RKO (cell line): Measurements from ENCODE around the gene ZNF747.
"Not testable (repeated sequence)": the region's sequence is repeated elsewhere in the genome, so short reads cannot be mapped to it uniquely, and the experiment has no call there.

Experiments
- DNase-seq: peaks from one replicate; pipeline ENCODE4 v3.0.0-alpha.2; 2016; ENCODE audit warnings: low spot score

Gene ZNF747

GRCh38 chr16:30557957-30558788, 23.5 kb upstream of the ZNF747 start, which contains the start of gene ZNF764:
Gene ZNF764, minus strand, starts transcription at chr16:30558374. Its CDS starts 192 bp downstream, at chr16:30558182.
- peak; percentile 98 for DNase-seq

DNA sequence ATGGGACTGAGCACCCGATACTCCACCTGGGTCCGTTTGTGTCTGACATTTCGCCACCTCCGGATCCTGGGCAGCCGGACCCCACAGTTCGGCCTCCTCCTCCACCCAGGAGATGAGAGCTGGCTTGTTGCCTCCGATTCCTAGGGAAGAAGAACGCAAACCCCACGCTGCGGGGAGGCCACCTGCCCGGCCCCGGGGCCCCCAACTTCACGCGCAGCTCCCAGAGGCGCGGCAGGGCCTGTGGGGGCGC, 23.0 kb upstream of the ZNF747 start:
- no peak for DNase-seq

GRCh38 chr16:30556125-30556473, 21.4 kb upstream of the ZNF747 start:
- DNase-seq, result no peak

DNA sequence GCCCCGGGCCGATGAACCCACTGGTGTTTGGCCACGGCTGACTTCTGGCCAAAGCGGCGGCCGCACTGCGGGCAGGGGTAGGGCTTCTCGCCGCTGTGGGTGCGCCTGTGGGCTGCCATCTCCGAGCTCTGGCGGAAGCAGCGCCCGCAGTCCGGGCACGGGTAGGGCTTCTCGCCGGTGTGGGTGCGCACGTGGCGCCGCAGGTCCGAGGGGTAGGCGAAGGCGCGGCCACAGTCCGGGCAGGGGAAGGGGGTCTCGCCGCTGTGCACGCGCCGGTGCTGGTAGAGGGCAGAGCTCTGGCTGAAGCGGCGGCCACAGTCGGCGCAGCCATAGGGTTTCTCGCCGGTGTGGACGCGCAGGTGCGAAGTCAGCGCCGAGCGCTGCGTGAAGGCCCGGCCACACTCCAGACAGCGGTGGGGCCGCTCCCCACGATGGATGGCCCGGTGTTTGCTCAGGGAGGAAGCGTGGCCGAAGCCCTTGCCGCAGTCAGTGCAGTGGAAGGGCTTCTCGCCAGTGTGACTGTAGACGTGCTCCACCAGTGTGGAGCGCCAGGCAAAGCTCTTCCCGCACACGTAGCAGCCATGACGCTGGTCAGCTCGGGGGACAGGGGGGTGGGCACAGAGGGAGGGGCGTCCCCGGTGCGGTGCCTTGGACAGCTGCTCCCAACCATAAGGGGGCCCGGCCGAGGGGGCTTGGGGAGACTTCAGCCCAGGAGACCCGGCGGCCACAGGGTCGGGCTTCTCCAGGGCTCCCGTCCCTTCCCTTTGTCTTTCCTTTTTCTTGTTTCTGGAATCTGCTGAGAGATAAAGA, 20.9 kb upstream of the ZNF747 start:
- no peak for DNase-seq

GRCh38 chr16:30554557-30555314, 20.1 kb upstream of the ZNF747 start:
- DNase-seq, result no peak

DNA sequence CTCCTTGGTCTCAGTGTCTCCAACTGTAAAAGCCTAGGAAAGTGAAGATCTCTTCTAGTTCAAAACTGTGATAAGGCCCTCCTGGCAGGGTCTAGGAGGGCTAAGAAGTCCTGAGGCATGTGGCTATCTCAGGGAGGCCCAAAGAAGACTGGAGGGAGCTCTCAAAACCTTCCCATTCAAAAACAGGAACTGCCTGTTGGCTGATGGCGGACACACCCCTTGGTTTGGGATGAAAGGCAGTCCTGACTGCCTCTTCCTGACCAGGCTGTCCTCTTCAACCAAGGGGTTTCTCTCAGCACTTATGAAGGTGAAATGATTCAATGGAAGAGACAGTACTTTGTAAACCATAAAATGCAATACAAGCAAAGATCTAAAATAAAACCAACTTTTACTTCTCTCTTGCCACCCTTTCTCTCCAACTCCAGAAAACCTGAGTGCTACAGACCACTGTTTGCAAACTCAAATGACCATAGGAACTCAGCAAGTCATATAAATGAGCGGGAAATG, 18.8 kb upstream of the ZNF747 start:
- DNase-seq, result no peak

- DNase-seq, result no peak
These were observed 18.3 kb upstream of the ZNF747 start for GRCh38 chr16:30552956-30553355.

DNA sequence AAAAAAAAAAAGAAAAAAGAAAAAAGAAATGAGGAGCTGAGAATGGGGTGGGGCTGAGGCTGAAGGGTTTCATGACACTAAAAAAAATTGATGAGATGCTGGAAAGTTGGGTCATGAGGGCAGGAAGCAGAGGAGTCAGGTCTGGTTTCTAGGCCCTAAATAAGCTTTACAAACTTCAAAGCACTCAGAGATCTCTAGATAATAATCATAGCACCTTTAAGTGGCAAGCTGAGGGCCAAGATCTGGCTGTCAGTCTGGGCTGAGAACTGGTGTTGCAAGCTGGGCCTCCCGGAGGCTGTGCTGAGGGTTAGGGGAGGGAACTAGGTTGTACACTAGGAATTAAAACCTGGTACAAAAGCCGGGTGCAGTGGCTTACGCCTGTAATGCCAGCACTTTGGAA, 17.1 kb upstream of the ZNF747 start:
- no peak for DNase-seq

- no peak for DNase-seq
These were observed 14.0 kb upstream of the ZNF747 start for GRCh38 chr16:30548416-30549253.

DNA sequence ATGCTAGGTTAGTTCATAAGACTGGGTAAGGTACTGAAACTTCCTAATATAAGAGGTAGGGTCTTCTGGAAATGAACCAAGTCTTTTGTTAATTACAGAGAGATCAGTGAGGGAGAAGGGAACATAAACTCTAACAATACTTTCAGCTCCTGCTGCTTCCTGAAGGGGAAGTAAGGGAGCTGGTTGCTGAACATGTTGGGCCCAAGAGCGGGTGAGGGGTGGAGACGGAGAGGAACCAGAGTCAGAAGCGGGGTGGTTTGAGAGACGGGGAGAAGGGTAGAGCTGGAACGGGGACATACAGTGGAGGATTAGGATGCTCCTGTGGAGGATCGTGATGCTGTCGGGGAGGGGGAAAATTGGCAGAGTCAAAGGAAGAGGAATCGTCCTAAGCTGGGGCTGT, 11.5 kb upstream of the ZNF747 start:
- no peak for DNase-seq

DNA sequence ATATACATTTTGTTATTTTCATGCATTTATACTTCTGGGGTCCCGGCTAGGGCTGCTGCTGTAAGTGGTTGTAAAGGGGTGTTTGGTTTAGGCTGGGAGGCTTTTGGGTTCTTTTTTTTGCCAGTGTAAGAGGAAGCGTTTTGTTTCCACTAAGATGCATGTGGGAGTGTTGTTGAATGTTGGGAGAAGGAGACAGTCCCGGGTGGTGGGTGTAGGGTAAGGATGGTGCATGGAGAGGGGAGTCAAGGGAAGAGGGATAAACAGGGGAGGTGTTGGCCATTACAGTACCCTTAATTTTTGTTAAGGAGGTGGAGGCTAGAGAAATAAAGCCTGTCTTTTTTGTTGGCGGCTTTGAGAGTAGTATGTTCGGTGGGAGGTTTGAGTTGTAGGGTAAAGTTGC, 8.4 kb upstream of the ZNF747 start:
- no peak for DNase-seq

DNA sequence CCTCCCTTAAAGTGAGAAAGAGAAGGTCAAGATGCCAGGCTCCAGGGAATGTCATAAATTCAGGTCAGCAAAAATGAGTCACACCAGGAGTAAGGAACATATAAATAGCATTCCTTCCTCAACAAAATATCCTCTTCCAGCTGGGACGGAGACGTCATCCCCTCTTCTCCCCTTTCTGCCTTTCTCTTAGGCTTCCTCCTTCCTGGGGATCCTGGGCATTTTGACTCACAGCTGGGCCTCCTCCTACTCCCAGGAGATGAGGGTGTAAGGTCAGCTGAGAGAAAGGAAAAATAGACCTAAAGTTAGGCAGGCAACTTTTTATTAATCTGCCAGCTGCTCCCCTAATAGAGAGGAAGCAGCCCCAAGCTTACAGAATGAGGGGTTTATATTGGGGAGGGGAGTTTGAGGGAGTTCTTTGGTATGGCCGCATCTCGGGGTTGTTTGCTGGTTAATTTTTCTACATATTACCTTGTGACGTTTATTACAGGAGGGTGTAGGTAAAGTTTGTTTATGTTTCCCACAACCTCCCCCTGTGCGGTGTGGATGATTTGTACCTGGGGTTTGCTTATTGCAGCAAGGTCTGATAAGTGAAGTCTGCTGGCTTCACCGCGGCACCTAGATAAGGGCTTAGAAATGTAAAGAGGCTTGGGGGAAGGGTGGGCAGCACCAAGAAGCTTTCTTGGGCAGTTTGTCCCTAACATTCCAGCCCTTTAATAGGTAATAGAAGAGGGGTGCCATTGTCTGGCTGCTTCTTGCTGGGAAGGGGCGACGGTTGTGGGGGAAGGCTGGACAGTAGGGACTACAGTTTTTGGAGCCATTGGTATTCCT, 7.1 kb upstream of the ZNF747 start:
- peak; percentile 50 for DNase-seq

GRCh38 chr16:30540916-30541464, 6.3 kb upstream of the ZNF747 start:
- not testable (repeated sequence) for DNase-seq

DNA sequence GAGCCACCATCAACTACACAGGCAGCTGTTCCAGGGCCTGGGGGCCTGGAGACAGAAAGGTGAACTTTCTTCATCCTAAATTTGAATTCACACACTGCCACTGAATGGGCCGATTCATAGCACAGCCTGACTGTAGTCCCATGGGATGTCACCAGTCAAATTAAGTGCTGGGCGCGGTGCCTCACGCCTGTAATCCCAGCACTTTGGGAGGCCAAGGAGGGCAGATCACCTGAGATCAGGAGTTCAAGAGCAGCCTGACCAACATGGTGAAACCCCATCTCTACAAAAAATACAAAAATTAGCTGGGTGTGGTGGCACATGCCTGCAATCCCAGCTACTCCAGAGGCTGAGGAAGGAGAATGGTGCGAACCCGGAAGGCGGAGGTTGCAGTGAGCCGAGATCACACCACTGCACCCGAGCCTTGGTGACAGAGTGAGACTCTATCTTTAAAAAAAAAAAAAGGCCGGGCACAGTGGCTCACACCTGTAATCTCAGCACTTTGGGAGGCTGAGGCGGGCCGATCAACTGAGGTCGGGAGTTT, 5.4 kb upstream of the ZNF747 start:
- DNase-seq, result not testable (repeated sequence)

GRCh38 chr16:30539000-30539964, 4.6 kb upstream of the ZNF747 start:
- DNase-seq, result no peak

DNA sequence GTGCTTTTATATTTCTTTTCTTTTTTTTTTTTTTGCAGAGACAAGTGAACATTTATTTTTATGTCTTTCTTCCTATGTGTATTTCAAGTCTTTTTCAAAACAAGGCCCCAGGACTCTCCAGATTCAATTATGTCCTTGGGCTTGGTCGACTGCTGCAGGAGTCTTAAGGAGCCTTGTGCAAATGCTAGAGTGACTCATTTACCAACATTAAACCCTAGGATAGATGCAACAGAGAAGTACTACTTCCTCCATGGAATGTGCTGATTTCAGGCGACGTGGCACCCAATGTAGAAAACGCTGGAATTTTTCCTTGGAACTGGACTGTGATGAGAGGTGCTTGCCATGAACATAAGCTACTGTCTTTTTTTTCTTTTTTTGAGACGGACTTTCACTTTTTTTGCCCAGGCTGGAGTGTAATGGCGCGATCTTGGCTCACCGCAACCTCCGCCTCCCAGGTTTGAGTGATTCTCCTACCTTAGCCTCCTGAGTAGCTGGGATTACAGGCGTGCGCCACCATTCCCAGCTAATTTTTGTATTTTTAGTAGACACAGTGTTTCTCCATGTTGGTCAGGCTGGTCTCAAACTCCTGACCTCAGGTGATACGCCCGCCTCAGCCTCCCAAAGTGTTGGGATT, 1.9 kb upstream of the ZNF747 start:
- peak; percentile 48 for DNase-seq

- peak; percentile 88 for DNase-seq
These were observed 1.1 kb upstream of the ZNF747 start for GRCh38 chr16:30535777-30536190.

DNA sequence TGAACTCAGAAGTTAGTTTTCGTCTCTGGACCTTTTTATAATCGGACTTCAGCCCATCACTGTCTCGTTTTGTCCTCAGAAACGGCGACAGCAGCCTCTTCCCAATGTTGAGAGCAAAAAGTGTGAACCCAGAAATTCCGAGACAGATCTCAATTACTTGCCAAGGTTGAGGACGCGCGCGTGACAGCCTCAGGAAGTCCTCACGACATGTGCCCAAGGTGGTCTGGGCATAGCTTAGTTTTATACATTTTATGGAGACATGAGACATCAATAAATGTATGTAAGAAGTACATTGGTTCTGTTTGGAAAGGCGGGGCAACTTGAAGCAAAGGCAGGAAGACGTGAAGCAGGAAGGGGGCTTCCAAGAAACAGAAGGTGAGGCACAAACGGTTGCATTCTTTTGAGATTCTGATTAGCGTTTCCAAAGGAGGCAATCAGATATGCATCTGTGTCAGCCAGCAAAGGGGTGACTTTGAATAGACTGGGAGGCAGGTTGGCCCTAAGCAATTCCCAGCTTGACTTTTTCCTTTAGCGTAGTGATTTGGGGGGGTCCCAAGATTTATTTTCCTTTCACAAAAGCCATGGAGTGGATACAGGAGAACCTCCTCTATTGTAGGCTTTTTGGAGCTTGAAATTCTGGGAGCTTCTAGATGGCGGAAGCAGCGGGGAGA, 583 bp upstream of the ZNF747 start:
- DNase-seq, result no peak
